D341Med (cell line): ENCODE measurements around the gene VAPA.
A peak's percentile ranks its signal among the peaks of the same experiment; 100 is the strongest.

ENCODE experiments used
- DNase-seq: peaks from one replicate; pipeline ENCODE4 v3.0.0; 2012; ENCODE audit warnings: low spot score

Gene VAPA

GRCh38 chr18:9913526-9914333 is at the start of gene VAPA:
Gene VAPA (plus strand): TSS chr18:9914016. CDS start chr18:9914257, 241 bp downstream.
- DNase-seq = peak; percentile 100

GRCh38 chr18:9865764-9866490 is 47.9 kb upstream of the VAPA start:
- no peak for DNase-seq

GRCh38 chr18:9866627-9867026 is 47.2 kb upstream of the VAPA start:
- DNase-seq = no peak

- DNase-seq = no peak
These were observed 46.7 kb upstream of the VAPA start for GRCh38 chr18:9867071-9867594.

GRCh38 chr18:9868857-9869714 is 44.7 kb upstream of the VAPA start:
- no peak for DNase-seq

GRCh38 chr18:9869715-9870430 is 43.9 kb upstream of the VAPA start:
- no peak for DNase-seq

GRCh38 chr18:9870431-9871008 is 43.3 kb upstream of the VAPA start:
- DNase-seq = no peak

GRCh38 chr18:9871244-9871746 is 42.5 kb upstream of the VAPA start:
- DNase-seq = no peak

- DNase-seq = no peak
These were observed 41.0 kb upstream of the VAPA start for GRCh38 chr18:9872823-9873222.

- DNase-seq = no peak
These were observed 39.1 kb upstream of the VAPA start for GRCh38 chr18:9874728-9875127.

- DNase-seq = no peak
These were observed 37.5 kb upstream of the VAPA start for GRCh38 chr18:9876212-9876866.

- peak; percentile 75 for DNase-seq
These were observed 36.8 kb upstream of the VAPA start for GRCh38 chr18:9876867-9877654.

- no peak for DNase-seq
These were observed 36.2 kb upstream of the VAPA start for GRCh38 chr18:9877655-9878014.

- no peak for DNase-seq
These were observed 35.7 kb upstream of the VAPA start for GRCh38 chr18:9878095-9878494.

- DNase-seq = no peak
These were observed 35.0 kb upstream of the VAPA start for GRCh38 chr18:9878783-9879242.

GRCh38 chr18:9884090-9884489 is 29.7 kb upstream of the VAPA start:
- no peak for DNase-seq

GRCh38 chr18:9884532-9885140 is 29.2 kb upstream of the VAPA start:
- DNase-seq = no peak

GRCh38 chr18:9885170-9886004 is 28.4 kb upstream of the VAPA start, which contains the start of gene TXNDC2:
Gene TXNDC2 (plus strand): TSS chr18:9885973. CDS start chr18:9886681, 708 bp downstream.
- no peak for DNase-seq
